ENCODE data around the gene IQSEC1.

Gene IQSEC1

GRCh38 chr3:13025778-13026518, 47.3 kb downstream of the IQSEC1 start:
- DNase-seq, result no peak

- no peak for DNase-seq
Measured at GRCh38 chr3:13025090-13025489, 48.1 kb downstream of the IQSEC1 start.

GRCh38 chr3:13024765-13025065, 48.5 kb downstream of the IQSEC1 start:
- DNase-seq, result no peak

GRCh38 chr3:13023971-13024764, 49.1 kb downstream of the IQSEC1 start:
- no peak for DNase-seq

- no peak for DNase-seq
Measured at GRCh38 chr3:13023235-13023970, 49.8 kb downstream of the IQSEC1 start.

GRCh38 chr3:13022348-13023234, 50.6 kb downstream of the IQSEC1 start:
- DNase-seq, result no peak

GRCh38 chr3:13021141-13022114, 51.8 kb downstream of the IQSEC1 start:
- no peak for DNase-seq

GRCh38 chr3:13020159-13020750, 53.0 kb downstream of the IQSEC1 start:
- DNase-seq, result no peak

GRCh38 chr3:13019243-13020095, 53.8 kb downstream of the IQSEC1 start:
- DNase-seq, result no peak

- no peak for DNase-seq
Measured at GRCh38 chr3:13018561-13019242, 54.5 kb downstream of the IQSEC1 start.

GRCh38 chr3:13018043-13018451, 55.2 kb downstream of the IQSEC1 start:
- no peak for DNase-seq

- DNase-seq, result no peak
Measured at GRCh38 chr3:13017361-13018042, 55.7 kb downstream of the IQSEC1 start.

- DNase-seq, result no peak
Measured at GRCh38 chr3:13016721-13017255, 56.4 kb downstream of the IQSEC1 start.

- peak in 5 of 6 experiments; percentile 28 to 63 (median 52) for DNase-seq
Measured at GRCh38 chr3:13016083-13016720, 57.0 kb downstream of the IQSEC1 start.

GRCh38 chr3:13015286-13016082, 57.7 kb downstream of the IQSEC1 start:
- DNase-seq, result peak; percentile 33 to 73 (median 57)

GRCh38 chr3:13014755-13015285, 58.4 kb downstream of the IQSEC1 start:
- DNase-seq, result peak in 2 of 6 experiments; percentile 35 to 55
